Dedifferentiated amniotic fluid mesenchymal stem cell (primary cell): ENCODE data around the gene PPP1R9B.
A peak's percentile ranks its signal among the peaks of the same experiment; 100 is the strongest.

ENCODE experiments used
- DNase-seq: peaks from one replicate; pipeline ENCODE4 v3.0.0-alpha.2; 2016; ENCODE audit errors: extremely low spot score

The PPP1R9B gene

GRCh38 chr17:50091918-50092285 lies 58.6 kb downstream of the PPP1R9B start:
- DNase-seq: no peak

- DNase-seq: no peak
Measured at GRCh38 chr17:50090971-50091917, 59.2 kb downstream of the PPP1R9B start.

GRCh38 chr17:50090071-50090470 lies 60.4 kb downstream of the PPP1R9B start:
- no peak for DNase-seq

- no peak for DNase-seq
Measured at GRCh38 chr17:50088952-50089825, 61.3 kb downstream of the PPP1R9B start.

GRCh38 chr17:50087912-50088405 lies 62.5 kb downstream of the PPP1R9B start:
- DNase-seq: no peak

GRCh38 chr17:50087246-50087911 lies 63.1 kb downstream of the PPP1R9B start:
- peak; percentile 54 for DNase-seq
